GM12878 (cell line): ENCODE measurements around the gene MACROD2. TPM values are rescaled to one million over a fixed set of nuclear protein-coding genes. Genes with fewer than 3 reads are reported as not detected.

Experiments
- BCL11A ChIP-seq: IDR thresholded peaks from 2 replicates; pipeline ENCODE4 v1.6.1; 2011; ENCODE audit warnings: low read depth, low read length
- BCL3 ChIP-seq: IDR thresholded peaks from 2 replicates; pipeline ENCODE4 v1.6.1; 2011; ENCODE audit warnings: borderline replicate concordance, low read depth, mild to moderate bottlenecking, moderate library complexity, low read length; ENCODE audit not compliant: insufficient read depth, poor library complexity, severe bottlenecking
- CUX1 ChIP-seq: IDR thresholded peaks from 2 replicates; pipeline ENCODE4 v1.6.1; 2012; ENCODE audit warnings: improper control_type of control experiment, low read depth, low read length; ENCODE audit not compliant: insufficient replicate concordance
- E4F1 ChIP-seq: fragments of 450-650 bp; IDR thresholded peaks from 2 replicates; pipeline ENCODE4 v1.6.1; 2018; ENCODE audit warnings: borderline replicate concordance, mild to moderate bottlenecking; ENCODE audit not compliant: partially characterized antibody
- KLF5 ChIP-seq: fragments of 450-650 bp; IDR thresholded peaks from 2 replicates; pipeline ENCODE4 v1.6.1; 2014; ENCODE audit warnings: mild to moderate bottlenecking; ENCODE audit not compliant: partially characterized antibody
- NR2C2 ChIP-seq: IDR thresholded peaks from 2 replicates; pipeline ENCODE4 v1.6.1; 2011; ENCODE audit warnings: borderline replicate concordance, low read depth; ENCODE audit not compliant: control insufficient read depth, insufficient read length
- TCF7 ChIP-seq: IDR thresholded peaks from 2 replicates; pipeline ENCODE4 v1.6.1; 2014; ENCODE audit warnings: antibody characterized with exemption, borderline replicate concordance
- polyA plus RNA-seq, 11 experiments: library from polyadenylated mRNA; depleted of rRNA in 4 of 11; unstranded in 6 of 11; stranded (reverse) in 5 of 11; fragments of >200 nt; fragmentation: Nextera tagmentation in 4 of 11; fragmentation: Illumina TruSeq in 1 of 11; extraction: Ambion mirVana in 4 of 11; extraction: Trizol in 1 of 11; gene quantifications; 1 replicate in 1 of 11; 2 replicates in 10 of 11; pipeline versions ENCODE4 v1.2.1 to v1.2.3, GENCODE V29; 2011 to 2016; ENCODE audit warnings: inconsistent platforms in 2 of 11, missing spikeins in 2 of 11, low read depth in 1 of 11
- total RNA-seq, 4 experiments: library from RNA; depleted of rRNA in 3 of 4; stranded (reverse); fragments of >200 nt in 3 of 4; fragmentation: Illumina TruSeq in 1 of 4; extraction: Trizol in 1 of 4; gene quantifications; 2 replicates each; pipeline versions ENCODE4 v1.2.1 to v1.2.3, GENCODE V29; 2013 to 2021
- TF ChIP-seq, protein P1 (sequence below): fragments of 450-650 bp; IDR thresholded peaks from 2 replicates; pipeline ENCODE4 v1.6.1; 2016; ENCODE audit warnings: mild to moderate bottlenecking, moderate library complexity, borderline replicate concordance

The MACROD2 gene
- total and polyA plus RNA-seq, 10 of the 15 experiments (the other 5 are each of a cell fraction or from before 2014, with no cell fraction given), result 1.1 to 21.5 (median 2.2) TPM

GRCh38 chr20:15100506-15101160 lies 1105.3 kb downstream of the MACROD2 start (continued):
- TF ChIP-seq E4F1, result no peak
- TF ChIP-seq BCL11A, result no peak
- no peak for TF ChIP-seq NR2C2
- no peak for TF ChIP-seq TCF7
- TF ChIP-seq KLF5, result no peak
- TF ChIP-seq, protein P1, sequence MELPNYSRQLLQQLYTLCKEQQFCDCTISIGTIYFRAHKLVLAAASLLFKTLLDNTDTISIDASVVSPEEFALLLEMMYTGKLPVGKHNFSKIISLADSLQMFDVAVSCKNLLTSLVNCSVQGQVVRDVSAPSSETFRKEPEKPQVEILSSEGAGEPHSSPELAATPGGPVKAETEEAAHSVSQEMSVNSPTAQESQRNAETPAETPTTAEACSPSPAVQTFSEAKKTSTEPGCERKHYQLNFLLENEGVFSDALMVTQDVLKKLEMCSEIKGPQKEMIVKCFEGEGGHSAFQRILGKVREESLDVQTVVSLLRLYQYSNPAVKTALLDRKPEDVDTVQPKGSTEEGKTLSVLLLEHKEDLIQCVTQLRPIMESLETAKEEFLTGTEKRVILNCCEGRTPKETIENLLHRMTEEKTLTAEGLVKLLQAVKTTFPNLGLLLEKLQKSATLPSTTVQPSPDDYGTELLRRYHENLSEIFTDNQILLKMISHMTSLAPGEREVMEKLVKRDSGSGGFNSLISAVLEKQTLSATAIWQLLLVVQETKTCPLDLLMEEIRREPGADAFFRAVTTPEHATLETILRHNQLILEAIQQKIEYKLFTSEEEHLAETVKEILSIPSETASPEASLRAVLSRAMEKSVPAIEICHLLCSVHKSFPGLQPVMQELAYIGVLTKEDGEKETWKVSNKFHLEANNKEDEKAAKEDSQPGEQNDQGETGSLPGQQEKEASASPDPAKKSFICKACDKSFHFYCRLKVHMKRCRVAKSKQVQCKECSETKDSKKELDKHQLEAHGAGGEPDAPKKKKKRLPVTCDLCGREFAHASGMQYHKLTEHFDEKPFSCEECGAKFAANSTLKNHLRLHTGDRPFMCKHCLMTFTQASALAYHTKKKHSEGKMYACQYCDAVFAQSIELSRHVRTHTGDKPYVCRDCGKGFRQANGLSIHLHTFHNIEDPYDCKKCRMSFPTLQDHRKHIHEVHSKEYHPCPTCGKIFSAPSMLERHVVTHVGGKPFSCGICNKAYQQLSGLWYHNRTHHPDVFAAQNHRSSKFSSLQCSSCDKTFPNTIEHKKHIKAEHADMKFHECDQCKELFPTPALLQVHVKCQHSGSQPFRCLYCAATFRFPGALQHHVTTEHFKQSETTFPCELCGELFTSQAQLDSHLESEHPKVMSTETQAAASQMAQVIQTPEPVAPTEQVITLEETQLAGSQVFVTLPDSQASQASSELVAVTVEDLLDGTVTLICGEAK, result no peak
- TF ChIP-seq CUX1, result no peak
- no peak for TF ChIP-seq BCL3
